Stimulated activated CD4-positive, alpha-beta T cell treated with anti-CD3 and anti-CD28 coated beads, Interleukin-12 subunit alpha, Interleukin-12 subunit beta, amount 100 ng/mL, for 4 hours (primary cell): ENCODE data around the gene SPAG9.
A peak's percentile ranks its signal among the peaks of the same experiment; 100 is the strongest.

Experiments
- DNase-seq: peaks from one replicate; pipeline ENCODE4 v3.0.0-alpha.2; 2020

Gene SPAG9

GRCh38 chr17:50931144-50931908 lies 189.3 kb downstream of the SPAG9 start:
- DNase-seq = peak; percentile 34

GRCh38 chr17:50928646-50929045 lies 192.0 kb downstream of the SPAG9 start:
- no peak for DNase-seq

GRCh38 chr17:50927287-50927686 lies 193.4 kb downstream of the SPAG9 start:
- no peak for DNase-seq

GRCh38 chr17:50926523-50926922 lies 194.1 kb downstream of the SPAG9 start:
- DNase-seq = no peak

- no peak for DNase-seq
Measured at GRCh38 chr17:50925296-50925891, 195.3 kb downstream of the SPAG9 start.

GRCh38 chr17:50924800-50925199 lies 195.9 kb downstream of the SPAG9 start:
- no peak for DNase-seq

GRCh38 chr17:50924300-50924699 lies 196.4 kb downstream of the SPAG9 start:
- no peak for DNase-seq

- no peak for DNase-seq
Measured at GRCh38 chr17:50923611-50924010, 197.1 kb downstream of the SPAG9 start.

GRCh38 chr17:50922721-50923405 lies 197.8 kb downstream of the SPAG9 start:
- DNase-seq = no peak

- no peak for DNase-seq
Measured at GRCh38 chr17:50922107-50922506, 198.6 kb downstream of the SPAG9 start.

- no peak for DNase-seq
Measured at GRCh38 chr17:50920891-50921586, 199.6 kb downstream of the SPAG9 start.

- no peak for DNase-seq
Measured at GRCh38 chr17:50920041-50920410, 200.6 kb downstream of the SPAG9 start.

GRCh38 chr17:50919321-50920040 lies 201.2 kb downstream of the SPAG9 start:
- DNase-seq = peak; percentile 60

GRCh38 chr17:50918933-50919296 lies 201.8 kb downstream of the SPAG9 start:
- DNase-seq = peak; percentile 19

GRCh38 chr17:50918071-50918932 lies 202.4 kb downstream of the SPAG9 start:
- no peak for DNase-seq

GRCh38 chr17:50917418-50917743 lies 203.3 kb downstream of the SPAG9 start:
- no peak for DNase-seq

- DNase-seq = no peak
Measured at GRCh38 chr17:50916708-50917417, 203.8 kb downstream of the SPAG9 start.

GRCh38 chr17:50916026-50916707 lies 204.5 kb downstream of the SPAG9 start:
- no peak for DNase-seq

GRCh38 chr17:50914505-50915063 lies 206.1 kb downstream of the SPAG9 start:
- no peak for DNase-seq

- DNase-seq = no peak
Measured at GRCh38 chr17:50913120-50913519, 207.5 kb downstream of the SPAG9 start.
